Mesenchymal stem cell (in vitro differentiated cells and primary cell): ENCODE measurements around the gene RMP24.

ENCODE experiments used
- DNase-seq: peaks from one replicate; pipeline ENCODE4 v3.0.0-alpha.2; 2013
- H2AFZ ChIP-seq: one replicate; pipeline ENCODE4 v1.6.1; 2013; ENCODE audit warnings: low read depth, mild to moderate bottlenecking, control low read depth, inconsistent platforms, low read length, moderate library complexity
- H2AK5ac ChIP-seq: 2 replicates; pipeline ENCODE4 v1.6.1; 2013; ENCODE audit warnings: low read length, moderate library complexity, mild to moderate bottlenecking, inconsistent platforms; ENCODE audit not compliant: severe bottlenecking
- H2BK120ac ChIP-seq: one replicate; pipeline ENCODE4 v1.6.1; 2013; ENCODE audit warnings: low read depth, mild to moderate bottlenecking, inconsistent platforms, low read length, moderate library complexity
- H2BK12ac ChIP-seq, 2 experiments: one replicate each; pipeline ENCODE4 v1.6.1; 2013; ENCODE audit warnings: inconsistent platforms in 2 of 2, low read length in 2 of 2, mild to moderate bottlenecking in 2 of 2, moderate library complexity in 2 of 2, control low read depth in 1 of 2
- H2BK15ac ChIP-seq: one replicate; pipeline ENCODE4 v1.6.1; 2013; ENCODE audit warnings: mild to moderate bottlenecking, low read depth, inconsistent platforms; ENCODE audit not compliant: poor library complexity, severe bottlenecking
- H2BK5ac ChIP-seq: 2 replicates; pipeline ENCODE4 v1.6.1; 2013; ENCODE audit warnings: low read depth, mild to moderate bottlenecking, low read length, control low read depth, inconsistent platforms; ENCODE audit not compliant: poor library complexity, severe bottlenecking
- H3K14ac ChIP-seq, 2 experiments: one replicate each; pipeline ENCODE4 v1.6.1; 2013; ENCODE audit warnings: inconsistent platforms in 2 of 2, low read length in 2 of 2, control low read depth in 1 of 2, mild to moderate bottlenecking in 1 of 2, moderate library complexity in 1 of 2
- H3K18ac ChIP-seq, 2 experiments: one replicate each; pipeline ENCODE4 v1.6.1; 2013; ENCODE audit warnings: inconsistent platforms in 2 of 2, low read length in 2 of 2, control low read depth in 1 of 2, low read depth in 1 of 2, mild to moderate bottlenecking in 1 of 2
- H3K23ac ChIP-seq, 2 experiments: one replicate each; pipeline ENCODE4 v1.6.1; 2013; ENCODE audit warnings: inconsistent platforms in 2 of 2, low read length in 2 of 2, mild to moderate bottlenecking in 2 of 2, moderate library complexity in 2 of 2, control low read depth in 1 of 2
- H3K27ac ChIP-seq: 2 replicates; pipeline ENCODE4 v1.5.1; 2013; ENCODE audit warnings: mild to moderate bottlenecking, moderate library complexity, low read length, control low read depth, inconsistent platforms; ENCODE audit not compliant: poor library complexity, severe bottlenecking
- H3K27me3 ChIP-seq, 2 experiments: 2 replicates each; pipeline versions ENCODE4 v1.6.1 to v1.7.0; 2013; ENCODE audit warnings: low read length in 2 of 2, mild to moderate bottlenecking in 2 of 2, moderate library complexity in 2 of 2, control low read depth in 1 of 2, inconsistent platforms in 1 of 2; ENCODE audit not compliant: control insufficient read depth in 1 of 2, insufficient read depth in 1 of 2
- H3K36me3 ChIP-seq, 2 experiments: 2 replicates each; pipeline versions ENCODE4 v1.6.1 to v1.7.0; 2013; ENCODE audit warnings: low read length in 2 of 2, control low read depth in 1 of 2, inconsistent platforms in 1 of 2, low read depth in 1 of 2, mild to moderate bottlenecking in 1 of 2; ENCODE audit not compliant: insufficient read depth in 2 of 2, control insufficient read depth in 1 of 2
- H3K4ac ChIP-seq, 2 experiments: one replicate each; pipeline ENCODE4 v1.6.1; 2013; ENCODE audit warnings: inconsistent platforms in 2 of 2, low read length in 2 of 2, mild to moderate bottlenecking in 2 of 2, moderate library complexity in 2 of 2, control low read depth in 1 of 2, low read depth in 1 of 2
- H3K4me1 ChIP-seq: 2 replicates; pipeline ENCODE4 v1.6.1; 2013; ENCODE audit warnings: low read depth, low read length, control low read depth; ENCODE audit not compliant: control insufficient read depth, insufficient read depth
- H3K4me2 ChIP-seq: 2 replicates; pipeline ENCODE4 v1.6.1; 2013; ENCODE audit warnings: low read length, mild to moderate bottlenecking, inconsistent platforms; ENCODE audit not compliant: poor library complexity, severe bottlenecking
- H3K4me3 ChIP-seq, 2 experiments: 2 replicates each; pipeline versions ENCODE4 v1.5.1 to v1.7.0; 2013; ENCODE audit warnings: low read length in 2 of 2, mild to moderate bottlenecking in 2 of 2, control low read depth in 1 of 2, low read depth in 1 of 2; ENCODE audit not compliant: insufficient read depth in 1 of 2
- H3K79me1 ChIP-seq: replicated peaks from 2 replicates; pipeline ENCODE4 v1.6.1; 2013; ENCODE audit warnings: mild to moderate bottlenecking, control low read depth, low read length, inconsistent platforms; ENCODE audit not compliant: poor library complexity, severe bottlenecking
- H3K9ac ChIP-seq: 2 replicates; pipeline ENCODE4 v1.7.0; 2013; ENCODE audit warnings: mild to moderate bottlenecking, low read length, moderate library complexity
- H3K9me3 ChIP-seq: 2 replicates; pipeline ENCODE4 v1.7.0; 2013; ENCODE audit warnings: mild to moderate bottlenecking, low read length; ENCODE audit not compliant: control insufficient read depth
- H4K8ac ChIP-seq: one replicate; pipeline ENCODE4 v1.6.1; 2013; ENCODE audit warnings: inconsistent platforms, mild to moderate bottlenecking, low read length, moderate library complexity
- H4K91ac ChIP-seq: one replicate; pipeline ENCODE4 v1.6.1; 2013; ENCODE audit warnings: mild to moderate bottlenecking, low read length, inconsistent platforms
- WGBS: methylation state at CpG from one replicate; pipeline ENCODE4 v1.1.7; 2013; ENCODE audit warnings: mixed read lengths; 5-methylcytosine and 5-hydroxymethylcytosine counted together

Gene RMP24

DNA sequence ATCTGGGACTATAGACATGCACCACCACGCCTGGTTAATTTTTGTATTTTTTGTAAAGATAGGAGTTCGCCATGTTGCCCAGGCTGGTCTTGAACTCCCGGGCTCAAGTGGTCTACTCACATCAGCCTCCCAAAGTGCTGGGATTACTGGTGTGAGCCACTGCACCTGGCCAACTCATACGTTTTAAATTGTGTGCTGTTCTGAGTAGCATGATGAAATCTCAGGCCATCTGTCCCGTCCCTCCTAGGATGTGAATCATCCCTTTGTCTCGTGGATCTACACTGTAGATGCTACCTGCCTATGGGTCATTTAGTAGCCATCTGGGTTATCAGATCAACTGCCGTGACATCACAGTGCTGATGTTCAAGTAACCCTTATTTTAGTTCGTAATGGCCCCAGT lies 38.5 kb upstream of the RMP24 start:
- Histone ChIP-seq H2AFZ (no peak overlapping the region), H3K27ac (no peak overlapping the region), H4K8ac (no peak overlapping the region), H3K36me3 (no peaks in the 10 kb centered on the region), H4K91ac (no peak overlapping the region), H3K4me1 (peaks cover 5% of the 10 kb centered on the region), H2BK120ac (no peak overlapping the region), H3K9me3 (peaks cover 7% of the 10 kb centered on the region), H3K23ac (no peak overlapping the region), H3K4ac (no peak overlapping the region), H3K4me3 (no peak overlapping the region), H2BK12ac (no peak overlapping the region), H3K18ac (no peak overlapping the region), H2BK5ac (no peak overlapping the region), H2AK5ac (no peak overlapping the region), H3K27me3 (no peaks in the 10 kb centered on the region), H3K9ac (no peak overlapping the region), H3K79me1 (no peaks in the 10 kb centered on the region), H3K4me2 (no peak overlapping the region), H2BK15ac (no peak overlapping the region), H3K14ac (no peak overlapping the region)
- DNase-seq, result no peak
- WGBS, result 49% methylated on average over 6 of the region's 8 CpGs

DNA sequence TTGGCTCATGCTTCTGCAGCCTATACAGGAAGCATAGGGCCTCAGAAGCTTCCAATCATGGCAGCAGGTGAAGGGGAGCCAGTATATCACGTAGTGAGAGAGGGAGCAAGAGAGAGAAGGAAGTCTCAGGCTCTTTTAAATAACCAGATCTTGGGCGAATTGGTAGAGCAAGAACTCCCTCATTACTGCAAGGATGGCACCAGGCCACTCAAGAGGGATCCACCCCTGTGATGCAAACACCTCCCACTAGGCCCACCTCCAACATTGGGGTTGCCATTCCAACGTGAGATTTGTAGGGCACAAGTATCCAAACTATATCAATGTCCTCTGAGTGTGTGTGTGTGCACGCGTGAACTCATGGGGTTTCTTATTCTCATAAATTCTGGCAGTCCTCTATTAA lies 37.6 kb upstream of the RMP24 start:
- Histone ChIP-seq H2BK5ac (no peak overlapping the region), H3K14ac (no peak overlapping the region), H3K23ac (no peak overlapping the region), H2BK12ac (no peak overlapping the region), H3K9ac (no peak overlapping the region), H2BK120ac (no peak overlapping the region), H3K18ac (no peak overlapping the region), H3K4me2 (no peak overlapping the region), H3K4me1 (peaks cover 8% of the 10 kb centered on the region), H3K4me3 (no peak overlapping the region), H2BK15ac (no peak overlapping the region), H3K9me3 (peaks cover 2% of the 10 kb centered on the region), H3K27me3 (no peaks in the 10 kb centered on the region), H3K4ac (no peak overlapping the region), H2AK5ac (no peak overlapping the region), H3K36me3 (no peaks in the 10 kb centered on the region), H3K27ac (no peak overlapping the region), H4K8ac (no peak overlapping the region), H2AFZ (no peak overlapping the region), H3K79me1 (no peaks in the 10 kb centered on the region), H4K91ac (no peak overlapping the region)
- no peak for DNase-seq
- WGBS, result 79% methylated on average over 5 of the region's 5 CpGs

DNA sequence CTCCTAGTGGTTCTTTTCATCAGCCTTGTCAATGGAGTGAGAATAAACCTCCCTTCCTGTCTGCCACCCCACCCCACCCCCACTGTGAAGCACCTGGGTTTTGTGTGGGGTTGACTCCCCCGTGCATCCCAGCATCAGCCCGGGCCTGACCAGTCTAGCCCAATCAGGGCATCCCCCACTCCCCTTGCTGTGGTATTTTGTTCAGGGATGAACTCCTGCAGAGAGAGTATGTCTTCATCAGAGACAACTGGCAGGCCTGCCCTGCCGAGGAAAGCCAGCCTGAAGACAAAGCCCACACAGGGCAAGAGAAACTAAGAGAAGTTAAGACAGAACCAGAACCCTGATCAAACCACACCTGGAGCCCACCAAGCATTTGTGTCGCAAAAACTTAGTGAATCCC lies 36.7 kb upstream of the RMP24 start:
- no peak overlapping the region for H2BK12ac ChIP-seq
- no peak overlapping the region for H2BK120ac ChIP-seq
- H2AK5ac ChIP-seq, result no peak overlapping the region
- no peaks in the 10 kb centered on the region for H3K79me1 ChIP-seq
- no peak overlapping the region for H2BK15ac ChIP-seq
- no peaks in the 10 kb centered on the region for H3K36me3 ChIP-seq
- DNase-seq, result no peak
- no peak overlapping the region for H2BK5ac ChIP-seq
- no peaks in the 10 kb centered on the region for H3K9me3 ChIP-seq
- H4K91ac ChIP-seq, result no peak overlapping the region
- H3K23ac ChIP-seq, result no peak overlapping the region
- H3K4me3 ChIP-seq, result no peak overlapping the region
- no peak overlapping the region for H3K27ac ChIP-seq
- H3K18ac ChIP-seq, result no peak overlapping the region
- H3K27me3 ChIP-seq, result no peaks in the 10 kb centered on the region
- H2AFZ ChIP-seq, result no peak overlapping the region
- H4K8ac ChIP-seq, result no peak overlapping the region
- peaks cover 8% of the 10 kb centered on the region for H3K4me1 ChIP-seq
- no peak overlapping the region for H3K14ac ChIP-seq
- H3K4ac ChIP-seq, result no peak overlapping the region
- H3K4me2 ChIP-seq, result no peak overlapping the region
- WGBS, result 41% methylated on average over 3 of the region's 4 CpGs
- no peak overlapping the region for H3K9ac ChIP-seq

DNA sequence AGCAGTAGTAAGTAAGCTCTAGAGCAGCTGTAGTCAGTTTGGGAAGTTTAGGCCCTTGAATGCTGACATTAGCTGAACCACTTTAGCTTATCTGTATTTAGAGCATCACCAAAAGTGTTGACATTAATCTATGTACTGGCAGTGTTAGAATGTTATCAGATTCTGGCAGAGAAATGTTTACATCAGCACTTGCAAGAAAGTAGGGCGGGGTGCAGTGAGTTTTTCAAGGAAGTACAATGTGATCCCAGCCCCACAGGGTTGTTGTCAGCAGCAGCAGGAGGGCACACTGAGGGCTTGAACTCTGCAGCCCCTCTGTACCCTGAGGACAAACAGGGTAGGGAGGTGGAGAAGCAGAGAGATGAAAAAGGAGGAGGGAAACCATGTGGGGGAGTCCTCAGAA lies 35.5 kb upstream of the RMP24 start:
- H3K4me2 ChIP-seq, result no peak overlapping the region
- no peak overlapping the region for H4K8ac ChIP-seq
- H3K27ac ChIP-seq, result no peak overlapping the region
- no peak overlapping the region for H3K18ac ChIP-seq
- H3K4me3 ChIP-seq, result no peak overlapping the region
- H3K9ac ChIP-seq, result no peak overlapping the region
- no peak for DNase-seq
- no peaks in the 10 kb centered on the region for H3K9me3 ChIP-seq
- H2BK5ac ChIP-seq, result no peak overlapping the region
- no peak overlapping the region for H2AFZ ChIP-seq
- H2AK5ac ChIP-seq, result no peak overlapping the region
- no peak overlapping the region for H2BK15ac ChIP-seq
- no peak overlapping the region for H2BK120ac ChIP-seq
- no peaks in the 10 kb centered on the region for H3K79me1 ChIP-seq
- no peaks in the 10 kb centered on the region for H3K36me3 ChIP-seq
- H3K4ac ChIP-seq, result no peak overlapping the region
- no peak overlapping the region for H4K91ac ChIP-seq
- H3K14ac ChIP-seq, result peak overlapping the region in 1 of 2 experiments; percentile 22
- no peak overlapping the region for H3K23ac ChIP-seq
- 52% methylated on average over 1 of the region's 1 CpG for WGBS
- H2BK12ac ChIP-seq, result no peak overlapping the region
- H3K4me1 ChIP-seq, result peaks cover 8% of the 10 kb centered on the region
- H3K27me3 ChIP-seq, result peaks cover 0 to under 1% of the 10 kb centered on the region in 2 experiments
